Muscle of leg (tissue), 11 donors: Measurements from ENCODE around the gene ODC1. TPM values are rescaled to one million over a fixed set of nuclear protein-coding genes. Genes with fewer than 3 reads are reported as not detected.
"Not testable (repeated sequence)": the region's sequence is repeated elsewhere in the genome, so short reads cannot be mapped to it uniquely, and the experiment has no call there.

Experiments used
- DNase-seq: peaks from one replicate; pipeline ENCODE4 v3.0.0; 2013
- H3K27ac ChIP-seq: one replicate; pipeline ENCODE4 v1.5.1; 2013; ENCODE audit warnings: mild to moderate bottlenecking, low read length, control low read depth
- H3K27me3 ChIP-seq: one replicate; pipeline ENCODE4 v1.6.1; 2013; ENCODE audit warnings: low read length; ENCODE audit not compliant: control insufficient read depth, insufficient read depth
- H3K36me3 ChIP-seq: one replicate; pipeline ENCODE4 v1.6.1; 2013; ENCODE audit warnings: low read length; ENCODE audit not compliant: control insufficient read depth, insufficient read depth
- H3K4me1 ChIP-seq: one replicate; pipeline ENCODE4 v1.6.1; 2013; ENCODE audit warnings: low read length; ENCODE audit not compliant: control insufficient read depth, insufficient read depth
- H3K4me3 ChIP-seq: one replicate; pipeline ENCODE4 v1.5.1; 2013; ENCODE audit warnings: low read length, control low read depth
- H3K9me3 ChIP-seq: replicated peaks from 2 replicates; pipeline ENCODE4 v1.6.1; 2013; ENCODE audit warnings: low read depth, low read length; ENCODE audit not compliant: control insufficient read depth
- WGBS: methylation state at CpG from one replicate; pipeline ENCODE4 v1.1.5; 2013; ENCODE audit warnings: missing lambda C conversion rate; ENCODE audit not compliant: insufficient coverage; 5-methylcytosine and 5-hydroxymethylcytosine counted together
- polyA plus RNA-seq, 8 donors: library from polyadenylated mRNA; unstranded; fragments of 120-200 nt; gene quantifications; one replicate each; pipeline versions ENCODE4 v1.2.1 to v1.2.3, GENCODE V29; 2013; ENCODE audit warnings: inconsistent platforms in 1 of 8, low replicate concordance in 1 of 8; ENCODE audit not compliant: insufficient read length in 8 of 8, insufficient read depth in 1 of 8
- total RNA-seq: library from RNA; stranded (reverse); fragments of 120-200 nt; gene quantifications from one replicate; pipeline ENCODE4 v1.2.4, GENCODE V29; 2013

Gene ODC1
- total and polyA plus RNA-seq, 9 donors: 99.5 to 135 (median 116) TPM

DNA sequence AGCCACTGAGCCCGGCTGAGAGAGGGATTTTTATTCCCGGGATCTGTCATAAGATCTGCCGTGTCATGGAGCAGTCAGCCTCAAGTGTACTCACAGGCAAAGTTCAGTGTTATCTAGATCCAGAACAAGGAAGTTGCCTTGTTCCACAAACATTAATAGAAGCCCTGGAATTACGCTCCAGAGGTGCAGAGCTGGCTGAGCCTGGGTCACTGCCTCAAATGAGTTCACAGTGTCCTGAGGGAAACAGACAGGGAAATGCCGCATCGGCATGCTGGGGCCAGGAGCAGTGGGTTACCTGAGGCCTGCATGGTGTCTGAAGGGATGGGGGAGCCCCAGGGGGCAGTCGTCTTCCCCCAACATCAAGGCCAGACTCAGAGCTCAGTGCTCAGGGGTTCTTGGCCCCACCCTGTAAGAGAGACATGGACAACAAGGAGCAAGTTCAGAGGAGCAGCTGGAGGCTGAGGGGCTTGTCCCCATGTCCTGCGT lies 42.7 kb upstream of the ODC1 start:
- H3K4me3 ChIP-seq: no peak overlapping the region
- H3K9me3 ChIP-seq: peaks cover 3% of the 10 kb centered on the region
- 81% methylated on average over 7 of the region's 8 CpGs for WGBS
- DNase-seq: no peak
- H3K27ac ChIP-seq: no peak overlapping the region
- H3K27me3 ChIP-seq: peaks cover 8% of the 10 kb centered on the region
- no peaks in the 10 kb centered on the region for H3K36me3 ChIP-seq
- H3K4me1 ChIP-seq: no peaks in the 10 kb centered on the region

DNA sequence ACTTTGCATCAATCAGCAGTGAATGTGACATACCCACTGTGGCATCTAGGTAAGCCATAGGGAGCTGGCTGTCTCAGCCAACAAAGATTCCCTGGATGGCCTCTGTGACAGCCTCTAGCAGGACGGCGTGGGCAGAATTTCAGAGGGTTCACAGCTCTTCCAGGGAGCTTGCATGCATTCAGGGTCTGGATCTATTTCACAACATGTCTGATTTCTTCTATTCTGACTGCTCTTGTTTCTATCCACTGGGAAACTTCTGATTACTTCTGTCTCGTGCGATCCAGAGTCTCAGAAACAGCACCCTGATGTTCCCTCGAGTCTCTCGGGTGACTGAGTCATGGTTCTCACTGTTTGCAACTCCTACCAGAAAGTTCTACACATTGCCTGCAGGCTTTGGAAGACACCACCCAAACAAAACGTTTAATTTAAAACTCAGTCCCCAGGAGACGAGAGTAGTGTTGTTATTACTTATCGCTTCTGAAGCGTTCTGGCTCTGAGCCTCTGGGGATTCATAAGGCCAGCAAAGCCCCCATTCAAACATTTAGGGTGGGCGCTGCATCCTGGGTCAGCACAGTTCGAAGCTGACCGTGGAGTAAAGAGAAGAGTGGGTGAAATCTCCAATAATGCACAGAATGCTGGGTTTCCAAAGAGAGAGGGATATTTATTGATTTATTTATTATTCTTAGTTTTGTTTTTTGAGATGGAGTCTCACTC lies 41.9 kb upstream of the ODC1 start:
- H3K27ac ChIP-seq: no peak overlapping the region
- H3K27me3 ChIP-seq: peaks cover 4% of the 10 kb centered on the region
- no peaks in the 10 kb centered on the region for H3K36me3 ChIP-seq
- 74% methylated on average over 6 of the region's 13 CpGs for WGBS
- DNase-seq: no peak
- H3K9me3 ChIP-seq: peaks cover 3% of the 10 kb centered on the region
- no peak overlapping the region for H3K4me3 ChIP-seq
- no peaks in the 10 kb centered on the region for H3K4me1 ChIP-seq

DNA sequence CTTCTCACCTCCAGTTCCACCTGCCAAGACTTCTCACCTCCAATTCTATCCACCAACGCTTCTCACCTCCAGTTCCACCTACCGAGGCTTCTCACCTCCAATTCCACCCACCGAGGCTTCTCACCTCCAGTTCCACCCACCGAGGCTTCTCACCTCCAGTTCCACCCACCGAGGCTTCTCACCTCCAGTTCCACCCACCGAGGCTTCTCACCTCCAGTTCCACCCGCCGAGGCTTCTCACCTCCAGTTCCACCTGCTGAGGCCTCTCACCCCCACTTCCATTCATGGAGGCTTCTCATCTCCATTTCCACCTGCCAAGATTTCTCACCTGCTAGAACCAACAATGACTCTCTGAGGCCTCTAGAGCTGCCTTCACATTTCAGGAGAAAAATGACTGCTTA lies 40.0 kb upstream of the ODC1 start:
- H3K36me3 ChIP-seq, H3K4me3 ChIP-seq, DNase-seq, H3K27ac ChIP-seq, H3K9me3 ChIP-seq, H3K4me1 ChIP-seq, H3K27me3 ChIP-seq: not testable (repeated sequence)
- 73% methylated on average over 5 of the region's 8 CpGs for WGBS

DNA sequence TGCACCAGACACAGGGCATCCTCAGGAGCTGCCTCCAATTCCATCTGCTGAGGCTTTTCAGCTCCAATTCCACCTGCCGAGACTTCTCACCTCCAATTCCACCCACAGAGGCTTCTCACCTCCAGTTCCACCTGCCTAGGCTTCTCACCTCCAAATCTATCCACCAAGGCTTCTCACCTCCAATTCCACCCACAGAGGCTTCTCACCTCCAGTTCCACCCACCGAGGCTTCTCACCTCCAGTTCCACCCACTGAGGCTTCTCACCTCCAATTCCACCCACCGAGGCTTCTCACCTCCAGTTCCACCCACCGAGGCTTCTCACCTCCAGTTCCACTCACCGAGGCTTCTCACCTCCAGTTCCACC lies 39.6 kb upstream of the ODC1 start:
- H3K4me3 ChIP-seq, H3K27ac ChIP-seq, H3K4me1 ChIP-seq, H3K9me3 ChIP-seq, H3K27me3 ChIP-seq, DNase-seq, H3K36me3 ChIP-seq: not testable (repeated sequence)
- 78% methylated on average over 5 of the region's 5 CpGs for WGBS

DNA sequence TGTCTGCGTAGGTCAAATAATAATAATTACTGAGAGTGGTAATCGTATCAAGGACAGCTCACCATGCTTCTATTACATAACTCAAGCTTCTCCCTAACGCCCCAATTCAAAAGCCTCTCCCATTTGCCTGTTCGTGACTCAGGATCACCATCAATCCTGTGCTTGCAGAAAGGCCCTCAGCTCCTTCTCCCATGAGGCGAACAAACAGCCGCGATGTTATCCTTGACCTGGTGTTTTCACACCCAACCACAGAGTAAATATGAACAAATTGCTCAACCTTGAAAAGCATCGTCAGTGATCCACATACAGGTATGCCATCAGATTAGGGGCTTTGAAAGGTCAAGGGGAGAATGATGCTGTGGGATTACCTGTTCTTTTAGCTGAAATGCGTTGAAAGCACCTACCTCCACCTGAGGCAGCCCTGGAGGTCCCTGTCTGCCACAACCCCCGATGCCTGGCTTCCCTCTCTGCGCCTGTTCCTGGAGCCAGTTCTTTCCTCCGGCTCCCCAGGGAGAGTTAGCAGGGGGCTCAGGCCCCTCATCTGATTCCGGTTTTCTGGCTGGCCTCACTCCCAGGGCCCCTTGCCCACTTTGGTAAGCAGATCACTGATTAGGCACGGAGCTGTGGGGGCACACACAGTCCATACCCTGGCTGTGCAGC lies 39.1 kb upstream of the ODC1 start:
- DNase-seq: no peak
- 30% methylated on average over 10 of the region's 14 CpGs for WGBS
- no peaks in the 10 kb centered on the region for H3K36me3 ChIP-seq
- no peaks in the 10 kb centered on the region for H3K4me1 ChIP-seq
- H3K9me3 ChIP-seq: peaks cover 3% of the 10 kb centered on the region
- no peak overlapping the region for H3K4me3 ChIP-seq
- peaks cover 4% of the 10 kb centered on the region for H3K27me3 ChIP-seq
- no peak overlapping the region for H3K27ac ChIP-seq

DNA sequence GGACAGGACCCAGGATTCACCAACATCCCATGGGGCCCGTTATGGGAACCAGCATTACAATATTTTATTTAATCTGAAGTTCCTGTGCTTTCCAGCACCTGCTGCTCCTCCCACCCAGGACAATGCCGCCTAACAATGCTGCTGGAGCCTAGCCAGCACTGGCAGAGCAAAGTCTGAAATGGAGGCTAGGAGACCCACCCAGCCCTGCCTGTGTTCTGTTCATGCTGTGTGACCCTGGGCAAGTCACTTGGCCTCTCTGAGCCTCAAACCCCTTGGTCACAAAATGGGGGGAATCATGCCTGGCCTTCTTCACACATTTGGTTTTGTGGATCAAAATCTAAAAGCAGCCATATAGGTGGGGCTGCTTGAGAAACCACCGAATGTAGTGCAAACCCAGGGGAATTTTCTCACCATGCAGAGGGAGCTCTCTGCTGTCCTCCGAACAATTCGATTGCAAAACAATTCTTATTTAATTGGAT lies 38.5 kb upstream of the ODC1 start:
- Histone ChIP-seq H3K27ac (no peak overlapping the region), H3K36me3 (no peaks in the 10 kb centered on the region), H3K4me3 (no peak overlapping the region), H3K4me1 (no peaks in the 10 kb centered on the region), H3K9me3 (no peaks in the 10 kb centered on the region), H3K27me3 (peaks cover 8% of the 10 kb centered on the region)
- no peak for DNase-seq
- WGBS: 38% methylated on average over 2 of the region's 5 CpGs

DNA sequence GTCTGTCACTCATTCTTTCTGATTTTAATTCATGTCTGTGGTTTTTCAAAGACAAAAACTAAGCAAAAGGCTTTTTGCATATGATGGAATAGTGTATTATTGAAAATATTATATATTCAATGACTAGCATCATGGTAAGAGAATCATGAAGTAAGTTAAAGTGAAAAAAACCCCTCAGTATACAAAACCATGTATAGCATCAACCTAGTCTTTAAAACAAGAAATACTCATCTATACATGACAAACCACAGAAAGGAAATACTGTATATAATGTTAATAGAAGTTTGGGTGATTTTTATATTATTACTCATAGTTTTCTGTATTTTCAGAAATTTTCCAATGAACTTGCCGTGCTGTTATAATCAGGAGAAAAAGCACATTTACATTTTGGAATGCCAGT lies 38.0 kb upstream of the ODC1 start:
- Histone ChIP-seq H3K27ac (no peak overlapping the region), H3K4me3 (no peak overlapping the region), H3K36me3 (no peaks in the 10 kb centered on the region), H3K9me3 (no peaks in the 10 kb centered on the region), H3K4me1 (no peaks in the 10 kb centered on the region), H3K27me3 (peaks cover 10% of the 10 kb centered on the region)
- no peak for DNase-seq
- WGBS: no CpG with 5 or more reads among the region's 1 CpG

DNA sequence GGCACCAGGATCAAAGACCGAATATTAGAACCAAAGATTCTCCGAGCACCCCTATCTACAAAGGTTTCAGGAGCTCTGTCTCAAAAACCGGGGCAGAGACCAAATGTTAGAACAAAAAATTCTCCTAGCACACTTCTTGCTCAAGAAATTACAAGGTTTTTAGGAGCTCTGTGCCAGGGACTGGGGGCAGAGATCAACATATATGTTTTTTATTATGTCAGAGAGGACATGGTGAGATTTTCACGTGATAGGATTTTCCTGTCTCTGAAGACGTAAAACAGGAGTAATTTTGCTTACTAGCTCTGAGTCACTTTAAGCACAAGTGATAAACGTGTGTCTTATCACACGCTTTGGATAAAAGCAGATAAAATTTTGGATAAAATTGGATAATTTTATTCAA lies 34.8 kb upstream of the ODC1 start:
- DNase-seq: no peak
- peaks cover 14% of the 10 kb centered on the region for H3K4me1 ChIP-seq
- 25% methylated on average over 3 of the region's 7 CpGs for WGBS

DNA sequence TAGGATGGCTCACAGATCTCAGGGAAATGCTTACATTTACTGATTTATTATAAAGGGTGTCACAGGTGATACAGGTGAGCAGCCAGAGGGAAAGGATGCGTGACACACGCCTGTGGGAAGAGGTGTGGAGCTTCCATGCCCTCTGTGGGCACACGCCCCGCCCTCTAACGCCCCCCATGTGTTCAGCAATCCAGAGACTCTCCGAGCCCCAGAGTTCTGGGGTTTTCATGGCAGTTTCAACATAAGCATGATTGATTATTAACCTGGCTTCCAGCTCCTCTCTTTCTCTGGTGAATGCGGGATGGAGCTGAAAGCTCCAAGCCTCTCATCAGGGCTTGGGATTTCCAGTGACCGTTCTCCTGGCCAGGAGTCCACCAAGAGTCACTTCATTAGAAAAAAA lies 34.3 kb upstream of the ODC1 start:
- Histone ChIP-seq H3K36me3 (no peaks in the 10 kb centered on the region), H3K27me3 (peaks cover 10% of the 10 kb centered on the region), H3K4me1 (peaks cover 15% of the 10 kb centered on the region), H3K27ac (no peak overlapping the region), H3K9me3 (no peaks in the 10 kb centered on the region), H3K4me3 (no peak overlapping the region)
- no peak for DNase-seq
- 79% methylated on average over 8 of the region's 8 CpGs for WGBS

More for the DNA sequence above, 34.8 kb upstream of the ODC1 start:
- H3K9me3 ChIP-seq: no peaks in the 10 kb centered on the region
- no peaks in the 10 kb centered on the region for H3K36me3 ChIP-seq
- H3K4me3 ChIP-seq: no peak overlapping the region
- no peak overlapping the region for H3K27ac ChIP-seq
- H3K27me3 ChIP-seq: peaks cover 10% of the 10 kb centered on the region

DNA sequence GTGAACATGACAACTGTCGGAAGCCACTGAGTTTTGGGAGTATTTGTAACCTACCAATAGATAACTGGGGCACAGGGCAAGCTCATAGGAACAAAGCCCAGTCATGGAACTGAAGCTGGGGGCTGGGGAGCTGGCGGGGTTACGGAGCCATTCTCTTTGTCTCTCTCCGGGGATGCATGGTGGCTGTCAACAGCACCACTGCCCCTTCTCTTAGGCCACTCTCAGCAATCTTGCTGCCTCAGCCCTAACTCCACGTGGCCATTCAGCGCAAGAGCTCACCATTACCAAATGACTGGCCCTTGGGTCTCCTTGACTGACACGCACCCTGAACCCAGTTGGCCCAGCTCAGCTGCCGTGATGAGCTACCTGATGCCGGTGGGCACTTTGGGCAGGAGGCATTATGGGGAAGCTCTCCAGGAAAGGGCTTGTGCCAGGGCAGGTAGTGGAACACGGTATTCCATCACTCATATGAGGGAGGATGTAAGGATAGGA lies 33.6 kb upstream of the ODC1 start:
- H3K4me3 ChIP-seq: no peak overlapping the region
- no peak overlapping the region for H3K27ac ChIP-seq
- H3K36me3 ChIP-seq: no peaks in the 10 kb centered on the region
- H3K4me1 ChIP-seq: peaks cover 17% of the 10 kb centered on the region
- no peak for DNase-seq
- H3K27me3 ChIP-seq: peaks cover 10% of the 10 kb centered on the region
- 82% methylated on average over 6 of the region's 10 CpGs for WGBS
- H3K9me3 ChIP-seq: no peaks in the 10 kb centered on the region
